A549 (cell line): ENCODE measurements around the gene CPSF6.

Source experiments
- CBX2 ChIP-seq: fragments of 200-600 bp; sonication (generic); IDR thresholded peaks from 2 replicates; pipeline ENCODE4 v1.6.1; 2016; ENCODE audit warnings: low read depth, mild to moderate bottlenecking, borderline replicate concordance
- CTCF ChIP-seq: fragments of >200 bp; sonication (Bioruptor Twin); formaldehyde crosslinking; IDR thresholded peaks from 3 replicates; pipeline ENCODE4 v1.5.1; 2016
- SMC3 ChIP-seq: fragments of >200 bp; sonication (Bioruptor Twin); formaldehyde crosslinking; IDR thresholded peaks from 3 replicates; pipeline ENCODE4 v1.6.1; 2018; ENCODE audit warnings: inconsistent platforms
- SREBF2 ChIP-seq: fragments of 450-650 bp; IDR thresholded peaks from 2 replicates; pipeline ENCODE4 v1.6.1; 2014; ENCODE audit warnings: mild to moderate bottlenecking, moderate library complexity
- USF2 ChIP-seq: fragments of 450-650 bp; IDR thresholded peaks from 2 replicates; pipeline ENCODE4 v1.6.1; 2014; ENCODE audit warnings: antibody characterized with exemption

GRCh38 chr12:69304284-69304683 is 64.9 kb downstream of the CPSF6 start:
- TF ChIP-seq CTCF (no peak), SMC3 (no peak), USF2 (no peak), CBX2 (no peak), SREBF2 (no peak)
